WI38 (cell line): ENCODE data around the gene ACAD11.

ENCODE experiments used
- H3K4me3 ChIP-seq: 2 replicates; pipeline ENCODE4 v1.5.1; 2011; ENCODE audit warnings: low read depth, mild to moderate bottlenecking, control low read depth, low read length
- TF ChIP-seq, protein P1 (sequence below): IDR thresholded peaks from 2 replicates; pipeline ENCODE4 v1.5.1; 2012; ENCODE audit warnings: low read depth, mild to moderate bottlenecking, control low read depth, low read length

The ACAD11 gene

DNA sequence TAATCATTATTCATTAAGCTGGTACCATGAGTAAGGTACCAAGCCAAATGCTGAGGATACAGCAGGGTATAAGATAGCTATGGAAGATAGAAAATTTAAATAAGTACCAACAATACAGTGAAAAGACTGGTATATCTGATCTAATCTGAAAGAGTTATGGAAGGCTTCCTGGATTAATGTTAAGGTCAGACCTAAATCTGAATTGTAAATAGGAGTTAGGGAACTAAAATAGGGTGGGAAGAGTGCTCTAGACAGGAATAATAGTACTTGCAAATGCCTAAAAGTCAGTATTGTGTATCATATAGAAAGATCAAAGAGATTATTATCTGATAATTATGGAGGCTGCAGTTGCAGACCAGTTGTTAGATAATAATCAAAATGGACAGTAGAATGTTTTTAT is 65.1 kb downstream of the ACAD11 start:
- TF ChIP-seq, protein P1, sequence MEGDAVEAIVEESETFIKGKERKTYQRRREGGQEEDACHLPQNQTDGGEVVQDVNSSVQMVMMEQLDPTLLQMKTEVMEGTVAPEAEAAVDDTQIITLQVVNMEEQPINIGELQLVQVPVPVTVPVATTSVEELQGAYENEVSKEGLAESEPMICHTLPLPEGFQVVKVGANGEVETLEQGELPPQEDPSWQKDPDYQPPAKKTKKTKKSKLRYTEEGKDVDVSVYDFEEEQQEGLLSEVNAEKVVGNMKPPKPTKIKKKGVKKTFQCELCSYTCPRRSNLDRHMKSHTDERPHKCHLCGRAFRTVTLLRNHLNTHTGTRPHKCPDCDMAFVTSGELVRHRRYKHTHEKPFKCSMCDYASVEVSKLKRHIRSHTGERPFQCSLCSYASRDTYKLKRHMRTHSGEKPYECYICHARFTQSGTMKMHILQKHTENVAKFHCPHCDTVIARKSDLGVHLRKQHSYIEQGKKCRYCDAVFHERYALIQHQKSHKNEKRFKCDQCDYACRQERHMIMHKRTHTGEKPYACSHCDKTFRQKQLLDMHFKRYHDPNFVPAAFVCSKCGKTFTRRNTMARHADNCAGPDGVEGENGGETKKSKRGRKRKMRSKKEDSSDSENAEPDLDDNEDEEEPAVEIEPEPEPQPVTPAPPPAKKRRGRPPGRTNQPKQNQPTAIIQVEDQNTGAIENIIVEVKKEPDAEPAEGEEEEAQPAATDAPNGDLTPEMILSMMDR: no peak
- H3K4me3 ChIP-seq: no peak overlapping the region

- peak overlapping the region; percentile 2; the same call in 1 of the 2 replicates for H3K4me3 ChIP-seq
- TF ChIP-seq, protein P1: no peak
Observed at GRCh38 chr3:132593947-132594323, 65.7 kb downstream of the ACAD11 start.

- TF ChIP-seq, protein P1: no peak
- peak overlapping the region; percentile 2; the same call in 1 of the 2 replicates for H3K4me3 ChIP-seq
Observed at GRCh38 chr3:132593241-132593946, 66.2 kb downstream of the ACAD11 start.

DNA sequence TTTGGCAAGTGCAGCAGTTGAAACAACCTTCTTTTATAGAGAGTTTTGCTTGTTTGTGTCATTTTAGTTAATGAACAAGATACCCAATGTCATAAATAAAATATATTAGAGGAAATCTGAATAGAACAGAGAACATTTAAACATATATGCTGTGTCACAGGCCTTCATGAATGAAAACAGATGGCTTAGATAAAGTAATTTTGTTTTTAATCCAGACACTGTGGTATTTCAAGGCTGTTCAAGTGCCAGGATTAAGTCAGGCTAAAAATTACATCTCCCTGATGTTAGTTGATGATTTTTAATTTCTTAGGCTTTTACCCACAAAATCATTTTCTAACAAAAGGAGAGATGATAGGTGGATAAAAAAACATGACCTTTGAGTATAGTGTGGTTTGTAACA is 67.4 kb downstream of the ACAD11 start:
- H3K4me3 ChIP-seq: no peak overlapping the region
- TF ChIP-seq, protein P1: no peak

GRCh38 chr3:132587401-132587800 is 72.2 kb downstream of the ACAD11 start:
- no peak overlapping the region for H3K4me3 ChIP-seq
- TF ChIP-seq, protein P1: no peak

DNA sequence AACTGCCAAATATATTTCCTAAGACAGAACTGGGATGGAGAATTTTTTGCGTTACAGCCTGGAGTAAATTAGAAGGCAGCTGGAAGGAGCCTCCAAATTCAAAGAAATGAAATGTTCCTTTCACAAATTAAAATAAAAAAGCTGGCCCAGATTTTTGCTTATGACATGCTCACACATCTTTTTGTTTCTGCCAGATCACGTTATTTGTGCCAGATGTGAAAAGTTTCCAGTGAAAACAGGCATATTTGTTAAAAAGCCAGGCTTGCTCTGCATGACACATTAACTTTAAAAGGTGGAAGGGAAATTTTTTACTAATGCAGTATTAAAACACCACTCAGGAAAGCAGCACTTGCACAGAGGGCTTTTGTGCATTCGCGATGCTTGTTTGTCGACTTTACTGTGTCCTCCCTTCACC is 85.8 kb downstream of the ACAD11 start:
- TF ChIP-seq, protein P1: no peak
- no peak overlapping the region for H3K4me3 ChIP-seq

- TF ChIP-seq, protein P1: no peak
Observed at GRCh38 chr3:132570016-132570415, 89.6 kb downstream of the ACAD11 start.

More at GRCh38 chr3:132570016-132570415, 89.6 kb downstream of the ACAD11 start:
- no peak overlapping the region for H3K4me3 ChIP-seq
